Activated T-helper 2 cell treated with anti-CD3 and anti-CD28 coated beads, Interferon-gamma antibody, Interleukin-2, Interleukin-4, amounts not matched to agents 10 μg/mL and 5 μg/mL and 100 μg/mL, durations not matched to agents 14 hours and 24 hours and 36 hours (primary cell): Measurements from ENCODE around the gene GOLGA6L10. TPM values are rescaled to one million over a fixed set of nuclear protein-coding genes. Genes with fewer than 3 reads are reported as not detected.
"Not testable (repeated sequence)": the region's sequence is repeated elsewhere in the genome, so short reads cannot be mapped to it uniquely, and the experiment has no call there.

ENCODE experiments used
- DNase-seq: peaks from one replicate; pipeline ENCODE4 v3.0.0; 2021; ENCODE audit warnings: low spot score
- H3K27ac Mint-ChIP-seq: one replicate; pipeline ENCODE4 v1.8.0; 2021; ENCODE audit warnings: mixed read lengths
- H3K27me3 Mint-ChIP-seq: one replicate; pipeline ENCODE4 v1.8.0; 2021; ENCODE audit warnings: low read depth, mixed read lengths
- H3K36me3 Mint-ChIP-seq: one replicate; pipeline ENCODE4 v1.8.0; 2021; ENCODE audit warnings: low read depth, mixed read lengths
- H3K4me1 Mint-ChIP-seq: one replicate; pipeline ENCODE4 v1.8.0; 2021; ENCODE audit warnings: low read depth, mixed read lengths
- H3K4me3 Mint-ChIP-seq: one replicate; pipeline ENCODE4 v1.8.0; 2021; ENCODE audit warnings: low read depth, mild to moderate bottlenecking, moderate library complexity, mixed read lengths
- H3K9me3 Mint-ChIP-seq: one replicate; pipeline ENCODE4 v1.8.0; 2021; ENCODE audit warnings: mixed read lengths
- intact Hi-C: fragments of 100-400 bp; cut with micrococcal nuclease; formaldehyde crosslinking; loops from one replicate; pipeline ENCODE4 v1.15.1; 2023
- total RNA-seq: library from RNA; stranded (reverse); gene quantifications from 2 replicates; pipeline ENCODE4 v1.2.3, GENCODE V29; 2022

The GOLGA6L10 gene
- total RNA-seq, 1 donor from 2014 or later, result 1.0 TPM

GRCh38 chr15:82322488-82322887 lies 26.8 kb downstream of the GOLGA6L10 start:
- H3K4me3 Mint-ChIP-seq, H3K36me3 Mint-ChIP-seq, H3K9me3 Mint-ChIP-seq, DNase-seq, H3K27ac Mint-ChIP-seq, H3K4me1 Mint-ChIP-seq, intact Hi-C loops, H3K27me3 Mint-ChIP-seq: not testable (repeated sequence)

GRCh38 chr15:82320861-82321260 lies 28.4 kb downstream of the GOLGA6L10 start:
- H3K4me1 Mint-ChIP-seq, H3K27ac Mint-ChIP-seq, H3K27me3 Mint-ChIP-seq, DNase-seq, H3K36me3 Mint-ChIP-seq, H3K4me3 Mint-ChIP-seq, intact Hi-C loops, H3K9me3 Mint-ChIP-seq: not testable (repeated sequence)

- H3K36me3 Mint-ChIP-seq, H3K27ac Mint-ChIP-seq, intact Hi-C loops, H3K27me3 Mint-ChIP-seq, H3K4me1 Mint-ChIP-seq, DNase-seq, H3K9me3 Mint-ChIP-seq, H3K4me3 Mint-ChIP-seq: not testable (repeated sequence)
These were observed 29.6 kb downstream of the GOLGA6L10 start for GRCh38 chr15:82319522-82320278.

GRCh38 chr15:82318281-82318680 lies 31.0 kb downstream of the GOLGA6L10 start:
- H3K9me3 Mint-ChIP-seq, H3K36me3 Mint-ChIP-seq, DNase-seq, H3K4me3 Mint-ChIP-seq, H3K4me1 Mint-ChIP-seq, H3K27ac Mint-ChIP-seq, intact Hi-C loops, H3K27me3 Mint-ChIP-seq: not testable (repeated sequence)

GRCh38 chr15:82317516-82317915 lies 31.8 kb downstream of the GOLGA6L10 start:
- H3K27me3 Mint-ChIP-seq, H3K27ac Mint-ChIP-seq, H3K4me3 Mint-ChIP-seq, DNase-seq, H3K36me3 Mint-ChIP-seq, H3K9me3 Mint-ChIP-seq, H3K4me1 Mint-ChIP-seq, intact Hi-C loops: not testable (repeated sequence)

- intact Hi-C loops, result no loop called here
- H3K27me3 Mint-ChIP-seq, result no peaks in the 10 kb centered on the region
- DNase-seq, result no peak
- no peak overlapping the region for H3K27ac Mint-ChIP-seq
- no peaks in the 10 kb centered on the region for H3K4me1 Mint-ChIP-seq
- H3K36me3 Mint-ChIP-seq, result no peaks in the 10 kb centered on the region
- H3K4me3 Mint-ChIP-seq, result no peak overlapping the region
- H3K9me3 Mint-ChIP-seq, result no peaks in the 10 kb centered on the region
These were observed 32.2 kb downstream of the GOLGA6L10 start for GRCh38 chr15:82317091-82317489.

- H3K4me3 Mint-ChIP-seq, result not testable (repeated sequence)
These were observed 32.8 kb downstream of the GOLGA6L10 start for GRCh38 chr15:82316247-82317090.

GRCh38 chr15:82315519-82316246 lies 33.6 kb downstream of the GOLGA6L10 start:
- Mint-ChIP-seq H3K27ac (no peak overlapping the region), H3K4me1 (no peaks in the 10 kb centered on the region), H3K9me3 (peaks cover under 1% of the 10 kb centered on the region), H3K4me3 (no peak overlapping the region), H3K36me3 (no peaks in the 10 kb centered on the region), H3K27me3 (peaks cover 6% of the 10 kb centered on the region)
- no peak for DNase-seq
- intact Hi-C loops, result no loop called here

More at GRCh38 chr15:82316247-82317090, 32.8 kb downstream of the GOLGA6L10 start:
- H3K36me3 Mint-ChIP-seq, H3K27me3 Mint-ChIP-seq, DNase-seq, H3K4me1 Mint-ChIP-seq, intact Hi-C loops, H3K9me3 Mint-ChIP-seq, H3K27ac Mint-ChIP-seq: not testable (repeated sequence)

- H3K4me3 Mint-ChIP-seq, result no peak overlapping the region
- H3K27me3 Mint-ChIP-seq, result peaks cover 9% of the 10 kb centered on the region
- peaks cover 3% of the 10 kb centered on the region for H3K9me3 Mint-ChIP-seq
These were observed 34.3 kb downstream of the GOLGA6L10 start for GRCh38 chr15:82314769-82315518.

GRCh38 chr15:82313951-82314768 lies 35.1 kb downstream of the GOLGA6L10 start:
- H3K4me1 Mint-ChIP-seq, H3K36me3 Mint-ChIP-seq, H3K4me3 Mint-ChIP-seq, H3K9me3 Mint-ChIP-seq, DNase-seq, intact Hi-C loops, H3K27ac Mint-ChIP-seq: not testable (repeated sequence)
- peaks cover 12% of the 10 kb centered on the region for H3K27me3 Mint-ChIP-seq

More at GRCh38 chr15:82314769-82315518, 34.3 kb downstream of the GOLGA6L10 start:
- H3K36me3 Mint-ChIP-seq, result no peaks in the 10 kb centered on the region
- no peak overlapping the region for H3K27ac Mint-ChIP-seq
- intact Hi-C loops, result no loop called here
- no peak for DNase-seq
- no peaks in the 10 kb centered on the region for H3K4me1 Mint-ChIP-seq

GRCh38 chr15:82313446-82313845 lies 35.8 kb downstream of the GOLGA6L10 start:
- Mint-ChIP-seq H3K9me3 (peaks cover 3% of the 10 kb centered on the region), H3K4me3 (no peak overlapping the region), H3K36me3 (no peaks in the 10 kb centered on the region), H3K27me3 (peaks cover 18% of the 10 kb centered on the region), H3K27ac (no peak overlapping the region), H3K4me1 (no peaks in the 10 kb centered on the region)
- DNase-seq, result no peak
- intact Hi-C loops, result no loop called here
